NCI-H226 (cell line): Measurements from ENCODE around the gene CCL27.

ENCODE experiments used
- DNase-seq: peaks from one replicate; pipeline ENCODE4 v3.0.0-alpha.2; 2015

CCL27 gene, protein sequence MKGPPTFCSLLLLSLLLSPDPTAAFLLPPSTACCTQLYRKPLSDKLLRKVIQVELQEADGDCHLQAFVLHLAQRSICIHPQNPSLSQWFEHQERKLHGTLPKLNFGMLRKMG

DNA sequence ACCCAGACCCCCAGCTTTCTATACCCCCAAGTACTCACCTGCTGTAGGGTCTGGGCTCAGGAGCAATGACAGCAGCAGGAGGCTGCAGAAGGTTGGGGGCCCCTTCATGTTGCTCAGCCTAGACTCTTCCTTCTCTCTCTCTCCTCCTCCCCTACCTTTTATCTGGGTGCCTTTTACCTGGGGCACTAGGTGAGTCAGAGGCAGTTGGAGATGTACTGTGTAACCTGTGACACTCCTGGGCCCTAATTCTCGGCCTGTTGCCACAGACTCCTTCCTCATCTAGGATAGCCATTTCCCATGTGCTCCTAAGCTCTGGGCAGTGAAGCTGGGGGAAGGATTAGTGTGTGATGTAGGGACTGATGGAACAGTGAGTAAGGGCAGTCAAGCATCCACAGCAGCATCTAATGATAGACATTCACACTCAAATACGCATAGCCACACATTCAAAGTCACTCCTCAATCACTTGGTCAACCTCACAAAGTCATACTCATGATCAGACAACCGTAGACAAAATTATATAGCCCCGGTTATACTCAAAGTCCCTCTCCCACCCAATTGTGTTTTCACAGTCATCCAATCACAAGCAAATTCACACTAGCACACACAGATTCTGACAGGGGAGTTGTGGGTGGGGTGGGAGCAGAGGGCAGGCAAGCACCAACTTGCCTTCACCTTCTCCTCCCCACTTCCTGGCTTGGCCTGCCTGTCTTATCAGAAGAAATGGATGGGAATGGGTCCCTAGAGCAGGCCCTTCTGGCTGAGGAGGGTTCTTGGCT, at the start of gene CCL27:
Gene CCL27, minus strand, starts transcription at position 132 of the 777 bp plus-strand sequence. Its CDS starts 24 bp downstream, at position 108.
- DNase-seq, result no peak

DNA sequence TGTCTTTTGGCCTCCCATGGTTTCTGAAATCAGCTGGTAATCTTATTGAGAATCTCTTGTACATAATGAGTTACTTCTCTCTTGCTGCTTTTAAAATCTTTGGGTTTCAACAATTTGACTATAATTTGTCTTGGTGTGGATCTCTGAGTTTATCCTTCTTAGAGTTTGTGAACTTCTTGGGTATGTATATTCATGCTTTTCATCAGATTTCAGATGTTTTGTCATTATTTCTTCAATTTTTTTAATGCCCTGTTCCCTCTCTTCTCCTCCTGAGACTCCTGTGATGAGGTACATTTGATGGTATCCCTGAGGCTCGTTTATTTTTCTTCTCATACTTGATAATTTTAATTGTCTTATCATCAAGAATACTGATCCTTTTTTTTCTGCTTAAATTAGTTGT, 49.7 kb upstream of the CCL27 start:
- DNase-seq, result no peak

DNA sequence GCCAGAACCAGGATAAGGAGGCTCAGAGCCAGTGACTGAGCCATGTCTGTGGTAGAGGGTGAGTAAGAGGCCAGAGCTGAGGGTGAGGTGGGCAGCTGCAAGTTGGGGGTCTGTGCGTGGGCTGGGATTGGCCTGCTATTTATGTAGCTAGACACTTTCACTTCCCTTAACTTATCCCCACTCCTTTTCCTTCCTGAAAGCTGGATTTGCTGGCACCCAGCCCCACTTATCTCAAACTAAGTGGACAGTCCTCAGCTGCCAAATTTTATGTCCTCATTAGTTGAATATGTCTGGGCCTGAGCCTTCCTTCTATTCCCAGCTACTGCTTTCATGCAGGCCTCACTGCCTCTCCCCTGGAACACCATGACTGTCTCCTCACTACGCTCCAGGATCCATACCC, 47.6 kb upstream of the CCL27 start, which contains the start of gene CCL21:
Gene CCL21, minus strand, starts transcription at position 114 of the 400 bp plus-strand sequence. Its CDS starts 70 bp downstream, at position 44.
- DNase-seq, result peak; percentile 1

DNA sequence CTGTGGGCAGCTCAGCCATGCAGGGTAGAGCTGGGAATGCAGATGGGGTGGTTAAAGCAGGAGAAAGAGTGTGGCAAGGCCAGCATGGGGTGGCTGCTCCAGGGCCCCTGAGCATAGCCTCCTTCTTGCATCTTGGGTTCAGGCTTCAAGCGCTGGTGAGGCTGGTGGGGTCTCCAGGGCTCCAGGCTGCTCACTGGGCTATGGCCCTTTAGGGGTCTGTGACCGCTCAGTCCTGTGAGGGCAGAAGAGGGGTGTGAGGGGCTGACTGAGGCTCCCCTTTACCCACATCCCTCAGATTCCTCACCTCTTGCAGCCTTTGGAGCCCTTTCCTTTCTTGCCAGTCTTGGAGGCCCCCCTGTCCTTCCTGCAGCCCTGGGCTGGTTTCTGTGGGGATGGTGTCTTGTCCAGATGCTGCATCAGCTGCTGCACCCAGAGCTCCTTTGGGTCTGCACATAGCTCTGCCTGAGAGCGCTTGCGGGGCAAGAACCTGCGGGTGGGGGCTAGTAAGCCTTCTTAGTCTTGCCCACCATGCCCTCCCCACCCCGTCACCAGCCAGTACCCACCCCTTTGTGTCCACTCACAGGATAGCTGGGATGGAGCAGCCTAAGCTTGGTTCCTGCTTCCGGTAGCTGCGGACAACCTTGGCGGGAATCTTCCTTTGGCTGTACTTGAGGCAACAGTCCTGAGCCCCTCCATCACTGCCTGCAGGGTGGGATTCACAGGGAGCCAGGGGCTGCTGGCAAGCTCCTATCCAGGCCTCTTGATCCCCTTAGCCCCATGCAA, 46.9 kb upstream of the CCL27 start:
- no peak for DNase-seq

DNA sequence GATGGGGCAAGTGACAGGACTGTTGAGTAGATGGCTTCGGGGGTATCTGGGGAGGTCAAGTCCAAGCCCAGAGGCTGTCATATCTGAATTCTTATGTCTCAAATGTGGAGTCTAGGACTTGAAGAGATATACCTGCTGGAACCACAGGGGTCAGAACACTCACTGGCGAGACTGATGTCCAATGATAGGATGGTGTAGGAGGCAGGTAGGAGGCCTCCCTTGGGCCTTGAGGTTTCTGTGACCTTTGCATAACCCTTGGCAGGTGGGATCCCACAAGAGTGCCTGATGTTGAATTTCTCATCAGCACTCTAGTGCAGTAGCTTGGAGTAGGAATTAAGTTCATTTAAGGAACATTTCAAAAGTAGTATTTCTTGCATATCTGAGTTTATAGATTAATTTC, 44.7 kb upstream of the CCL27 start:
- no peak for DNase-seq

DNA sequence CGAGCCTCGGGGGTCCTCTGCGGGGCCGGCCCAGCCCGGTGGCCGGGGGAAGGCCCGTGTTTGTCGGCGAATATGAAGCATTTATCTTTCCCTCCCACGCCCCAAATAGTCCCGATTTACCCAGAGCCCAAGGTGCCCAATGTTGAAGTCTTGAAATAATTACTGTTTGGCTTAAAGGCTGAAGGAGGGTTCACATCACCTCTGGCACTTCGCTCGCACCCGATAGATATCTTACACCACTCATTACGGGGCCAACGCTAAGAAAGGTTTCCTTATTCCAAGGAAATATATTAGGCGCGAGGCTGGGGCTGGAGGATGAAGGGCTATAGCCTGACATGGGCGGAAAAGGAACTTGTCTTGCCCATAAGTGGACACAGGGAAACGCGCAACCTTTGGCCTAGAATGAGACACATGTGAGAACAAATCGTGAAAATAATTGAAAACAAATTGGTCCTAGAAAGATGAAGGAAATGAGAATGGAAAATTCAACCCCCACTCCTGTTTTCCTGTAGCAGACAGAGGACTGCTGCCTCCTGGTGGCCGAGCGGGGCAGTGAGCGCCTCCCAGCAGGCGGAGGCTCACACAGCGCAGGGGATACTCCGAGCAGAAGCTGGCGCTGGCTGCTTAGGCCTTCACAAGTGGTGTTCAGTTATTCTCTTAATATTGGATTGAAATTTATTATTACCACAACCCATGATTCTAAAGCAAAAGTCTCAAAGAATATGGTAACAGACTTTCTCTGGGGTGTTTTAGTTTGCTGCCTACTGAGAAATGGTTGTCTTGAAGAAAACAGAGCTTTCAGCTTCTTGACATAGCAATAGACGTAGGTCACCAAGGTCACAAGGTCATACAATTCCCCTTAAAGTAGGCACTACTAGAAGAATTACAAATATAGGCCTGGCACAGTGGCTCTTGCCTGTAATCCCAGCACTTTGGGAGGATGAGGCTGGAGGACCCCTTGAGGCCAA, 39.6 kb upstream of the CCL27 start:
- peak; percentile 32 for DNase-seq

DNA sequence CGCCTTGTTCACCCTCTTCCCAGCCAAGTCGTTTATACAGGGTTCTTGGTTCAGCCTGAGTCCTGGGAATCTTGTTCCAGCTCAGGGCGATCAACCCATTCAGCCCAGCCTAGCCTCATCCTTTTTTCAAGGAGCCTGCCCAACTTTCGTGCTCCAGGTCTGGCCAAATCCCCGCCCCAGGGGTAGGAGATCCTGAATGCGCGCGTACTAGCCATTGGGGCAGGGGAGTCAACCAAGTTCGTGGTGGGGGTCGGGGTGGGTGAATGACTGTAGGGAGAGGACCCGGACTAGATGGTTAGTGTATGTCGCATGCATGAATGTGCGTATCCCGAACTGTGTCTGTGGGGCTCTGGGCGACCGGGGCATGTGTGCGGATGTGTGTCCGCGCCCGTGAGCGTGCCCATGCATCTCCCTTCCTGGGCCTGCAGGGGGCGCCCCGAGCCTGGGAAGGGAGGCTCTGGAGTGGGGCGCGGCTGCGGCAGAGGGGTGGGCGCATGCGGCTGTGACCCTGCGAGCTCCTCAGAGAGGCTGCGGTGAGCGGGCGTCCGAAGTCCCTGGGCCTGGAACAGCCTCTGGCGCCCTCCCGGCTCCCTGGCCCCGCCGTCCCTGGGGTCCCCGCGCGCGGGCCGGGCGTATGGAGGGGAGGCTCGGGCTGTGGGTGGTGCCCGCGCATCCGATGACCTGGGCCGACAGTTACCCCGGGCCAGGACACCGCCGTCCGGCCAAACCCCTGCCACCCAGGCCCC, 38.7 kb upstream of the CCL27 start:
- peak; percentile 5 for DNase-seq

DNA sequence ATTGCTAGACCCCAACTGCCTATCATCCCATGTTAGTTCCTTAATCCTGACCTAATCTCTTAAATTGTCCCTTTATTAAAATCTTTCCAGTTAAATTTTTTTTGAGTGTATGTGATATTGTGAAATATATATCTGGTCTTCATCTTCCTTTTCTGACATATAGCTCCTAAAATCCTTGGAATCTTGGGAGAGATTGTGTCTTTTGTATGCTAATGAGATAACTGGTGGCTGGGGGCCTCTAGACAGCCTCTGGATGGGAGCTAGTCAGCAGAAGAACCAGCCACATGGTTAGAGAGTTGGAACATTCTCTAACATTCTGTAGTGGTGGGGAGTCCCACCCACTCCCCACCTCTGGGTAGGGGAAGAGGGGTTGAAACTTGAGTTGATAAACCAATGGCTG, 32.4 kb upstream of the CCL27 start:
- DNase-seq, result no peak

DNA sequence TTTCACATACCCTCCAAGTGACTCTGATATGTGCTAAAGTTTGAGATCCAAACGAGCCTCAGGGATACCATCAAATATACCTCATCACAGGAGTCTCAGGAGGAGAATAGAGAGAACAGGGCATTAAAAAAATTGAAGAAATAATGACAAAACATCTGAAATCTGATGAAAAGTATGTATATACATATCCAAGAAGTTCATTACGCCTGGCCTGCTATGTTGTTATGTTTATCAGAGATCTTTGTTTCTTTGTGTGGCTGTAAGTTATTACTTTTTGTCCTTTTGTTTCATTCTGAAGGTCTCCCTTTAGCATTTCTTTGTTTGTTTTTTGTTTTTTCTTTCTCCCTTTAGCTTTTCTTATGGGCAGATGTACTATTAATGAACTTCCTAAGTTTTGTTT, 31.1 kb upstream of the CCL27 start:
- DNase-seq, result no peak

DNA sequence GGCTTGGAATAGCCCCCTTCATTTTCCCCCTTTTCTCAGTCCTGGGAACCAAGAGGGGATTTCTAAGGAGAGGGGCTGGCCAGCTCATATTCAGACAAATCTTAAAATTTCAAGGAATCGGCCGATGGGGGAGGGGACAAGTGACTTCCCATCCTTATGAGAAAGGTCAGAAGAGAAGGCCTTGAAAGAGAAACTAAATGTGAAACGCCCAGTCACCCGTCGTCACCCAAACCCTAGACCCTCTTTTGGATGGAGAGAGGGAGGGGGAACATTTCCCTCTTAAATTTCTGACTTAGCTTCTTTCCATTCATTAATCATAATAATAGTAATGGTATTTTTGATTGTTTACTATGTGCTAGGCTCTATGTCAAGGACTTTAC, 29.5 kb upstream of the CCL27 start:
- no peak for DNase-seq

DNA sequence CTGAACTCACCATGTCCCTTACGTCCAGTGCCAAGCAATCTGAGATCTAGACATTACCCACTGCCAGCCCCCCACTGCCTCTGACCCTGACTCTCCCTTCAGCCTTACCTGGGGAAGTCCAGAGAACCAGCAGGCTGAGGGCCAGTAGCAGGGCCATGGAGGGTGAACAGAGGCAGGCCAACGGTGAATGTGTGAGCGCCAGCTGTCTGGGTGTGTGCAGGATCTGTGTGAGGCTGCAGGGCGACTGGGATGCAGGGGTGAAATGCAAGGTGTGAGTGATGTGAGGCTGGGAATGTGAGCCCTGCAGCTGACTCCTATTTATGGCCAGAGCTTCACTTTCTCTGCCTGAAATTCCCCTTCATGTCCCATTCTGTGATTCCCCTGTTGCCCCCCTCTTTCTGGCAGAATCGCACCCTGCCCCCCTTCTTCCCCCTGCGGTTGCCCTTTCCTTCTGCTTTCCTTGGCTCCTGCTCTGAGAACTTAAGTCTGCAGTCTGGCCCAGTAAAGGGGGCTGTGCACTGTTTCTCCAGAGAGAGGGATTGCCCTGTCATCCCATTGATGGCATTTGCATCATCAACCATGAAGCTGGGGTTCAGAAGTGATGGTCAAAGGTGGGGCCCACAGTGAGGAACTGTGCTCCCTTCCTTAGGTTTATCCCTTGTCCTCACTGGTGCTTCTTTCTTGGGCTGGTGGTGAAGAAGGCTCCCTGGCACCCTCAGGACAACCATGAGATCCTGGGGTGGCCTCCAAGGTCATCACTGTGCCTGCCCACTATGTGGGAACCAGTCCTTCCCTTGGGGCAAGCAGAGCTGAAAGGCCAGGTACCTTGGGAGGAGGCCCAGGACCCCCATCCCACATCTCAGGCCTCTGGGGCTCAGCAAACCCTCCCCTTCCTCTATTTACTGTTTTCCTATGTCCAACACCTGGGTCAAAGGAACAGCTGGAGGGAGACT, 28.8 kb upstream of the CCL27 start, which contains the start of gene CCL19:
Gene CCL19, minus strand, starts transcription at position 294 of the 953 bp plus-strand sequence. Its CDS starts 137 bp downstream, at position 157.
- no peak for DNase-seq

DNA sequence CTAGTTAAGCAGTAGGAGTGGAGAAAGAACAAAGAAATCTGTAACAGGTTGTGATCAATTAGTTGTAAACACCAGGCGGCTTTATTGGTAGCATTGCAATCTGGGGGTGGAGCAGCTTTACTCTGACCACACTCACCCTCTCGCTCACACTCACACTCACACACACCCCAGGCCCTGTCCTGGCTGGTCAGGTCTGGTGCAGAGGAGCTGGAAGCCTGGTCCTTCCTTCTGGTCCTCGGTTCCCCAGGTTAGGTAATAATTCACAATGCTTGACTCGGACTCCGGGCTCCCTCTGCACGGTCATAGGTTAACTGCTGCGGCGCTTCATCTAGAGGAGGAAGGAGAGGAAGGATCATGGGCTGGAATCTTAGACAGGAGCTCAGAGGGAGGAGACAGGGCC, 27.1 kb upstream of the CCL27 start:
- no peak for DNase-seq

DNA sequence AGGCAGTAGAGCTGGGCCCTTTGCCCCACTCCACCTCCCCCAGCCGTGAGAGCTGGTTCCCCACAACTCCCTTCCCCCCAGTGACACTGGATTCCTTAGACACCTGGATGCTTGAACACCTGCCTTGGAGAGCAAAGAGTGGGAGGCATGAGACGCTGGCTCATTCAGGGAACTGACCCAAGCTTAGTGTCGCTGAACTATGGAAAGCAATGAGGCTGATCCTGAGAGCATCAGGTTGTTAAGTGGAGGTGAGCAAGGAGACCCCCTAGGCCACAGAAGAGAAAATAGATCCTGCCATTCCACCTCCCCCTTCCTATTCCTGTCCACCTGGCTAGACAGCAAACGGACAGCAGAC, 26.6 kb upstream of the CCL27 start:
- DNase-seq, result no peak

DNA sequence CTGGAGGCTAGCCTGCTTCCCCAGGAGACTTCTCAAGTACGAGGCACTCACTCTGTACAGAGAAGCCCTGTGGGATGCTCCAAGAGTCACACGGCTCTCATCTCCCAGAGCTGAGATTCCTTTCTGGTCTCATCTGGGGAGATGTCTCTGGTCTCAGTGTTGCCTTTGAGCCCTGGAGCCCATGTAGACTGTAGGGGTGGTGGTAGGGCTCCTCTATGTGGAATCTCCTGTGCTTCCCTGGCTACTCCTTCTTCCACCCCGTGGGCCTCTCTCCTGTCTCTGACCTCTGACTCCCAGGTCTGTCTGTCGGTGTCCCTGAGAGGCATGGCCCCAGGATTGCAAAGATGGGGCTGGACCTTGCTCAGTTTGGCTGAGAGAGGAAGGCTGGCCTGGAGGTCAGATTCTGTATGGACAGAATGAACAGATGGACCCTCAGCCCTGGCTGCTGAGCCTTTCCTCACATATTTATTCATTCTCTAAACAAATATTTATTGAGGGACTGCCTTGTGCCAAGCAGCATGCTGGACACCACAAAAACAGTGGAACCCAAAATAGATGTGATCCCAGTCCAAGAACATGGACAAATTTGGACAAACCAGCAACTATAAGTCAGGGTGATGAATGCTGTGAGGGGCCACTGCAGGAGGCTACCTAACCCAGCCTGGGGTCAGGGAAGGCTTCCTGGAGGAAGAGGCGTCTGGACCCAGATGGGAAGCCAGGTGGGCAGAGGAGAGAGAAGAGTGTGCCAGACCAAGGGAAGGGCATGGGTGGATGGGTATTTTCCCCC, 26.1 kb upstream of the CCL27 start:
- DNase-seq, result no peak

DNA sequence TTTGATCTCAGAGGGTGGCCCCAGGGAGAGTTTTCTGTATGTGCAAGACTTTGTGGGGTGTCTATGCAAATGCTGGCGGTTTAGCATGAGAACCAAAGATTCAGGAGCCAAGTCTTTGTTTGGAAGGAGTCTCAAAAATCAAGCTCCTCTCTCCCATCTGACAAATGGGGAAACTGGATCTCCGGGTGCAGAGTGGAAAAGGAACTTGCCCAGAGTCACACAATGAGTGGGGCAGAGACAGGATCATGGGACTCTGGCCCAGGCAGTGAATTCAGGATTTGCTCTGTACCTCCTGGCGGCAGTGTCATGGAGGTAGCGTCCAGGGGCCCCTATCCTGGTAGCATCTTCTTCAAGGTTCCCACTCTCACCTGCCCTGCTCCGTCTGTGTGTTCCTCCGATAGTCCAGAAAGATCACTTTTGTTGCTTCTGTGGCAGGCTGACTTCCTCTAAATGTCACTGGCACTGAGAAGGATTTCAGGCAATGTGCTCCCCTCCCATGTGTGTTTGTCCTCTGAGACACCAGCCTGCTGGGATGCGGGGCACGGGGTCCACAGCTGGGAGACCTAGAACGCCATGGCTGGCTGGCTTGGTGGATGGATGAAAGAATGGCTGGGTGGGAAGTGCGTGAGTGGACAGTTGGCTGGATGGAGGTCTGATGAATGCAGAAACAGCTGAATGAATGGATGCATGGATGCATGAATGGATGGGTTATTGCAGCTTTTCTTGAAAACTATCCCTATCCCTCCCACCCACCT, 25.0 kb upstream of the CCL27 start:
- no peak for DNase-seq

DNA sequence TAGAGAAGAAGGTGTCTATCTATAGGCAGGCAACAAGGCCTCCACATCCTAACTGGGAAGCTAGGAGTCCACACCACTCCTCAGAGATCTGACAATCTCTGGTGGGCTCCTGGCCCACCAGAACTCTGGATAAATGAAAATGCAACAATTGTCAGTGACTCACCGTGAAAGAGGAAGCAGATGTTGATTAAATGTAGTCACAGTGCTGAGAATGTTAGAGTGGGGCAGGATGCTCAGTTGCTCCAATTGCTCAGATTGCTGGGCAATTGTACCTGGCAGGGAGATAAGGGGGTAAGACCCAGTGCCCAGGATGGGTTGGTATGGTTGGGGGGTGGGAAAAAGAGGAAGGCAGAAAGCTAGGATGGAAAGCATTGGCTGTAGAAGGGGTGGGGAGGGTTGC, 24.3 kb upstream of the CCL27 start:
- no peak for DNase-seq

DNA sequence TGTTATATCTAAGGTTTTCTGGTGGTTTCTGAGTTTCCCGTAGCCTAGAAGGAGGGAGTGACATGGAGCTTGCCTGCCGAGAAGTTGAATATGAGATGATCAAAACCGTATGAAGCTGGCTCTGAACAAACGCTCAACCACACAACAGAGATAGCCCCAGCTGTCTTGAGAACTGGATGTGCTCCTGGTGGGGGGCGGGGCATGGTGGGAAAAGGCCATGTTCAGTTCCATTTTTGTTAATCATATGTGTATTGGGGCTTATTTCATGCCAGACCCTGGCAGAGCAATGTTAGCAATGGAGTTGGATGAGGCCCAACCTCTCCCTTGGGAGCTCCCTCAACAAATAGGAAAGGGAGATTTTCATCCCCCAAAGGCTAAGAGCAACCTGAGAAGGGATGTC, 23.8 kb upstream of the CCL27 start:
- DNase-seq, result no peak

DNA sequence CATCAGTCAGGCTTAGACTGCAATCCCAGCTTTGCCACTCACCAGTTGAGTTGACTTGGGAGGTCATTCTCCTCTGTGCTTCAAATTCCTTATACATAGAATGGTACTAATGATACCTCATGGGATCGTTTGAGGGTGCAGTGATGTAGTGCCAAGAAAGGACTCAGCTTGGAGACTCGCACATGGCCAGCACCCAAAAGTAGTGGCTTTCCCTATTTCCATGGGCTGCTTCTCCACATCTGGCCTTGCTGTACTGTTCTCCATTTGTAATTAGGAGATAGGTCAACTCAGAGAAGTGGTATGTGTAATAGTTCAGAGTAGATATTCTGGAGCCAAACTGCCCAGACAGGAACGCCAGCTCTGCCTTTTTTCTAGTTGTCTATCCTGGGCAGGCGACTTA, 23.1 kb upstream of the CCL27 start:
- no peak for DNase-seq

DNA sequence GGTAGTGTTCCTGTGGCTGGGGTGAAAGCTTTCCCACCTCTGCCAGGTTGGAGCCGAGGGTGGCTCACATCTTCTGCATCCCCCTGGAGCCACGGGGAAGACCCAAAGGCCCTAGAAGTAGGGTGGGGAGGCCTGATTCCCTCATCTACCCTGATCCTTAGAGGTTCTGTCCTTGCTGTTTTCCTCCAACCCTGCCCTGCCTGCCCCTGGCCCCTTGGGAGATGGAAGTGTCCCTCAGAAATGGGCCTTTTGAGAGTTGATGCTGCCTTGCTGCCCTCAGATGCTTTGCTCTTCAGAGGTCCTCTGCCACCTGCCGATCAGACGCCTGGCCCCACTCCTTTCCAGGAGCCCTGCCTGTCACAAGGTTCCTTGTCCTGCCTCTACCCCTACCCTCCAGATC, 22.4 kb upstream of the CCL27 start:
- DNase-seq, result no peak
